ENCODE data around the gene SLC6A20.
"Not testable (repeated sequence)": the region's sequence is repeated elsewhere in the genome, so short reads cannot be mapped to it uniquely, and the experiment has no call there.

The SLC6A20 gene

GRCh38 chr3:45761831-45762230 lies 34.5 kb downstream of the SLC6A20 start:
- no peaks in the 10 kb centered on the region for H3K79me2 ChIP-seq (ENCODE audit: insufficient read depth, low read depth)
- H4K20me1 ChIP-seq (ENCODE audit: insufficient read depth): no peaks in the 10 kb centered on the region
- no peak overlapping the region for H2AFZ ChIP-seq (ENCODE audit: low read depth)
- no peaks in the 10 kb centered on the region for H3K36me3 ChIP-seq (ENCODE audit: insufficient read depth)
- H3K9ac ChIP-seq: no peak overlapping the region
- no peaks in the 10 kb centered on the region for H3K27me3 ChIP-seq (ENCODE audit: insufficient read depth, low read depth)
- no peak overlapping the region for H3K4me3 ChIP-seq (IDR thresholded peaks at IDR 0.05; ENCODE audit: insufficient read depth, low read depth, low read length)
- no peak overlapping the region for H3K27ac ChIP-seq
- no peak overlapping the region for H3K4me2 ChIP-seq
- no peaks in the 10 kb centered on the region for H3K4me1 ChIP-seq (ENCODE audit: low read depth, poor library complexity, severe bottlenecking)
- no peak for TF ChIP-seq CTCF (conservative IDR thresholded peaks at IDR 0.05; ENCODE audit: low read depth, low read length)

GRCh38 chr3:45760878-45761711 lies 35.2 kb downstream of the SLC6A20 start:
- no peaks in the 10 kb centered on the region for H3K79me2 ChIP-seq (ENCODE audit: insufficient read depth, low read depth)
- H3K9ac ChIP-seq: no peak overlapping the region
- peak; percentile 71 for TF ChIP-seq CTCF (conservative IDR thresholded peaks at IDR 0.05; ENCODE audit: low read depth, low read length)
- no peak overlapping the region for H3K4me2 ChIP-seq
- no peaks in the 10 kb centered on the region for H3K36me3 ChIP-seq (ENCODE audit: insufficient read depth)
- no peaks in the 10 kb centered on the region for H3K27me3 ChIP-seq (ENCODE audit: insufficient read depth, low read depth)
- H2AFZ ChIP-seq (ENCODE audit: low read depth): no peak overlapping the region
- H4K20me1 ChIP-seq (ENCODE audit: insufficient read depth): no peaks in the 10 kb centered on the region
- no peaks in the 10 kb centered on the region for H3K4me1 ChIP-seq (ENCODE audit: low read depth, poor library complexity, severe bottlenecking)
- H3K27ac ChIP-seq: no peak overlapping the region
- no peak overlapping the region for H3K4me3 ChIP-seq (IDR thresholded peaks at IDR 0.05; ENCODE audit: insufficient read depth, low read depth, low read length)

DNA sequence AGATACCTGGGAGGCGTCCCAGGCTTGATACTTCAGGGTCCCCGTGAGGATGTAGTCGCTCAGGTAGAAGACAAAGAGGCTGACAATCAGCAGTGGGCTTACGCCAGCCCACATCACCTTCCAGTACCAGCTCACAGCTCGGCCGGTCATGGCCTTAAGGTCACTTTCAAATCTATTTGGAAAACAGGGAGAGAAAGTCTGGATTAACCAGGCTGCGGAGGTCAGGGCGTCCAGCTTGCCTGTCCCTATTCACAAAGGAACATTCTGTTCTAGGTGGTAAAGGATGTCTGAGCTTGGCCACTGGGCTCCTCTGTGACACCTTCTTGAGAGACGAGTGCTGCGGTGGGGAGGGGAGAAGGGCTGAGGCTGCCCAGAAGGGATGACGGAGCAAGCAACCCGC lies 36.5 kb downstream of the SLC6A20 start:
- no peak overlapping the region for H3K27ac ChIP-seq
- TF ChIP-seq CTCF (conservative IDR thresholded peaks at IDR 0.05; ENCODE audit: low read depth, low read length): no peak
- H3K4me2 ChIP-seq: no peak overlapping the region
- no peaks in the 10 kb centered on the region for H3K36me3 ChIP-seq (ENCODE audit: insufficient read depth)
- H3K79me2 ChIP-seq (ENCODE audit: insufficient read depth, low read depth): no peaks in the 10 kb centered on the region
- no peaks in the 10 kb centered on the region for H3K27me3 ChIP-seq (ENCODE audit: insufficient read depth, low read depth)
- no peak overlapping the region for H2AFZ ChIP-seq (ENCODE audit: low read depth)
- no peak overlapping the region for H3K9ac ChIP-seq
- no peak overlapping the region for H3K4me3 ChIP-seq (IDR thresholded peaks at IDR 0.05; ENCODE audit: insufficient read depth, low read depth, low read length)
- no peaks in the 10 kb centered on the region for H4K20me1 ChIP-seq (ENCODE audit: insufficient read depth)
- no peaks in the 10 kb centered on the region for H3K4me1 ChIP-seq (ENCODE audit: low read depth, poor library complexity, severe bottlenecking)

DNA sequence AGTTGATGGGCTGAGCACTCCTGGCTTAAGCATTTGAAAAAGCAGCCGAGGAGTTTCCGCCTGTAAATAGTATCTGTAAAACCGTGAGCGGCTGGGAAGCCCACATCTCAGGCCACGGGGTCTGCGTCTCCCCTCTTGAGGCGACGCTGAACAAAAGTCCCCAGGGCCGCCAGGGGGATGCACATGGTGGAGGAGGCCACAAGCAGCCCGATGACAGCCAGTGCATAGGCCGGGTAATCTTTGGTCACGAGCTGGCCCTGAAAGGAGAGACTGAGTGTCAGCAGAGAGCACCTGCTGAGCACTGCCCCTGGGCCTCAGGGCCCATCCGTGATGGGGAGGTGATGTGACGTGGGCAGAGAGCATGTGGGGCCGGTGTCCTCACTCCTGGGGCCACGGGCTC lies 37.5 kb downstream of the SLC6A20 start:
- no peak overlapping the region for H3K27ac ChIP-seq
- H2AFZ ChIP-seq (ENCODE audit: low read depth): no peak overlapping the region
- no peak overlapping the region for H3K4me2 ChIP-seq
- H3K4me3 ChIP-seq (IDR thresholded peaks at IDR 0.05; ENCODE audit: insufficient read depth, low read depth, low read length): no peak overlapping the region
- TF ChIP-seq CTCF (conservative IDR thresholded peaks at IDR 0.05; ENCODE audit: low read depth, low read length): no peak
- no peaks in the 10 kb centered on the region for H3K36me3 ChIP-seq (ENCODE audit: insufficient read depth)
- no peak overlapping the region for H3K9ac ChIP-seq
- H3K4me1 ChIP-seq (ENCODE audit: low read depth, poor library complexity, severe bottlenecking): no peaks in the 10 kb centered on the region
- no peaks in the 10 kb centered on the region for H3K79me2 ChIP-seq (ENCODE audit: insufficient read depth, low read depth)
- H3K27me3 ChIP-seq (ENCODE audit: insufficient read depth, low read depth): no peaks in the 10 kb centered on the region
- no peaks in the 10 kb centered on the region for H4K20me1 ChIP-seq (ENCODE audit: insufficient read depth)

- not testable (repeated sequence) for H3K4me2 ChIP-seq; H3K27me3 ChIP-seq (ENCODE audit: insufficient read depth, low read depth); H3K9ac ChIP-seq; H4K20me1 ChIP-seq (ENCODE audit: insufficient read depth); H2AFZ ChIP-seq (ENCODE audit: low read depth); H3K4me1 ChIP-seq (ENCODE audit: low read depth, poor library complexity, severe bottlenecking); H3K79me2 ChIP-seq (ENCODE audit: insufficient read depth, low read depth); H3K36me3 ChIP-seq (ENCODE audit: insufficient read depth); H3K4me3 ChIP-seq (IDR thresholded peaks at IDR 0.05; ENCODE audit: insufficient read depth, low read depth, low read length); H3K27ac ChIP-seq
These were observed 39.2 kb downstream of the SLC6A20 start for GRCh38 chr3:45757141-45757540.
